Measurements from ENCODE around the gene ACVR1B.
A peak's percentile ranks its signal among the peaks of the same experiment; 100 is the strongest.

ACVR1B gene

GRCh38 chr12:52019113-52019770, 67.7 kb downstream of the ACVR1B start:
- peaks cover 0 to 10% of the 10 kb centered on the region in 2 donors for H3K27me3 ChIP-seq (ENCODE audit: control insufficient read depth in 1 of 2, insufficient read depth in 2 of 2, low read length in 2 of 2)
- no peak overlapping the region for H3K9ac ChIP-seq (ENCODE audit: low read depth in 1 of 2, low read length in 2 of 2)
- no peak overlapping the region for H3K27ac ChIP-seq (ENCODE audit: low read depth, low read length)
- H3K9me3 ChIP-seq (ENCODE audit: control insufficient read depth in 1 of 2, low read length in 2 of 2): no peaks in the 10 kb centered on the region
- peaks cover 0 to 3% of the 10 kb centered on the region in 2 donors for H3K36me3 ChIP-seq (ENCODE audit: control insufficient read depth in 1 of 2, insufficient read depth in 2 of 2, low read length in 2 of 2)
- peaks cover 5 to 10% of the 10 kb centered on the region in 2 donors for H3K4me1 ChIP-seq (ENCODE audit: control insufficient read depth in 1 of 2, insufficient read depth in 2 of 2, low read length in 2 of 2)
- H3K4me3 ChIP-seq (ENCODE audit: low read depth in 1 of 2, low read length in 2 of 2): no peak overlapping the region

- peaks cover 14 to 15% of the 10 kb centered on the region in 2 donors for H3K4me1 ChIP-seq (ENCODE audit: control insufficient read depth in 1 of 2, insufficient read depth in 2 of 2, low read length in 2 of 2)
- no peak overlapping the region for H3K9ac ChIP-seq (ENCODE audit: low read depth in 1 of 2, low read length in 2 of 2)
- H3K27me3 ChIP-seq (ENCODE audit: control insufficient read depth in 1 of 2, insufficient read depth in 2 of 2, low read length in 2 of 2): peaks cover 0 to 4% of the 10 kb centered on the region in 2 donors
- no peak overlapping the region for H3K4me3 ChIP-seq (ENCODE audit: low read depth in 1 of 2, low read length in 2 of 2)
- no peaks in the 10 kb centered on the region for H3K9me3 ChIP-seq (ENCODE audit: control insufficient read depth in 1 of 2, low read length in 2 of 2)
- no peak overlapping the region for H3K27ac ChIP-seq (ENCODE audit: low read depth, low read length)
- no peaks in the 10 kb centered on the region for H3K36me3 ChIP-seq (ENCODE audit: control insufficient read depth in 1 of 2, insufficient read depth in 2 of 2, low read length in 2 of 2)
These were observed 69.2 kb downstream of the ACVR1B start for GRCh38 chr12:52020539-52021336.

DNA sequence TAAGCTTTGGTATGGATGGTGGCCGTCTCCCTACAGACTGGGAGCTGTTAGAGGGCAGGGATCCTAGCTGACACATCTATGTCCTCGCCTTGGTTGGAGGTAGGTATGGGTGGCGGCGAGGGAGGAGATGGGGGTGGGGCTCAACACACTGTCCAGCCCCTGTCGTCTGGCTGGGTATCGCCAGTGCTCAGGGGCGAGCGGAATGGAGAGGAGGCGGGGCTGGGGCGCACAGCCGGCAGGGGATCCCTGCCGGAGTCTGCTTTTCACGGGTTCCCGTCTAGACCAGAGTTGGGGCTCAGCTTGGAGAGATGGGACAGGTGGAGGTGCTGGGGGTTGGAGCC, 71.3 kb downstream of the ACVR1B start:
- Histone ChIP-seq H3K36me3 (ENCODE audit: control insufficient read depth in 1 of 2, insufficient read depth in 2 of 2, low read length in 2 of 2) (no peaks in the 10 kb centered on the region), H3K9me3 (ENCODE audit: control insufficient read depth in 1 of 2, low read length in 2 of 2) (no peaks in the 10 kb centered on the region), H3K27ac (ENCODE audit: low read depth, low read length) (no peak overlapping the region), H3K4me3 (ENCODE audit: low read depth in 1 of 2, low read length in 2 of 2) (peak overlapping the region; percentile 65 to 74), H3K4me1 (ENCODE audit: control insufficient read depth in 1 of 2, insufficient read depth in 2 of 2, low read length in 2 of 2) (peaks cover 22 to 25% of the 10 kb centered on the region in 2 donors), H3K27me3 (ENCODE audit: control insufficient read depth in 1 of 2, insufficient read depth in 2 of 2, low read length in 2 of 2) (peaks cover 0 to 3% of the 10 kb centered on the region in 2 donors), H3K9ac (ENCODE audit: low read depth in 1 of 2, low read length in 2 of 2) (peak overlapping the region; percentile 30 to 91)

GRCh38 chr12:52023182-52023975, 71.9 kb downstream of the ACVR1B start:
- no peak overlapping the region for H3K27ac ChIP-seq (ENCODE audit: low read depth, low read length)
- no peaks in the 10 kb centered on the region for H3K9me3 ChIP-seq (ENCODE audit: control insufficient read depth in 1 of 2, low read length in 2 of 2)
- H3K4me3 ChIP-seq (ENCODE audit: low read depth in 1 of 2, low read length in 2 of 2): peak overlapping the region; percentile 65 to 74
- peaks cover 0 to 3% of the 10 kb centered on the region in 2 donors for H3K27me3 ChIP-seq (ENCODE audit: control insufficient read depth in 1 of 2, insufficient read depth in 2 of 2, low read length in 2 of 2)
- peaks cover 22 to 25% of the 10 kb centered on the region in 2 donors for H3K4me1 ChIP-seq (ENCODE audit: control insufficient read depth in 1 of 2, insufficient read depth in 2 of 2, low read length in 2 of 2)
- H3K36me3 ChIP-seq (ENCODE audit: control insufficient read depth in 1 of 2, insufficient read depth in 2 of 2, low read length in 2 of 2): no peaks in the 10 kb centered on the region
- peak overlapping the region; percentile 63 to 91 for H3K9ac ChIP-seq (ENCODE audit: low read depth in 1 of 2, low read length in 2 of 2)

- peaks cover 22 to 25% of the 10 kb centered on the region in 2 donors for H3K4me1 ChIP-seq (ENCODE audit: control insufficient read depth in 1 of 2, insufficient read depth in 2 of 2, low read length in 2 of 2)
- peak overlapping the region; percentile 63 to 91 for H3K9ac ChIP-seq (ENCODE audit: low read depth in 1 of 2, low read length in 2 of 2)
- peaks cover 0 to 3% of the 10 kb centered on the region in 2 donors for H3K27me3 ChIP-seq (ENCODE audit: control insufficient read depth in 1 of 2, insufficient read depth in 2 of 2, low read length in 2 of 2)
- H3K27ac ChIP-seq (ENCODE audit: low read depth, low read length): no peak overlapping the region
- H3K4me3 ChIP-seq (ENCODE audit: low read depth in 1 of 2, low read length in 2 of 2): peak overlapping the region; percentile 65 to 74
- no peaks in the 10 kb centered on the region for H3K36me3 ChIP-seq (ENCODE audit: control insufficient read depth in 1 of 2, insufficient read depth in 2 of 2, low read length in 2 of 2)
- H3K9me3 ChIP-seq (ENCODE audit: control insufficient read depth in 1 of 2, low read length in 2 of 2): no peaks in the 10 kb centered on the region
These were observed 72.6 kb downstream of the ACVR1B start for GRCh38 chr12:52023976-52024688.

DNA sequence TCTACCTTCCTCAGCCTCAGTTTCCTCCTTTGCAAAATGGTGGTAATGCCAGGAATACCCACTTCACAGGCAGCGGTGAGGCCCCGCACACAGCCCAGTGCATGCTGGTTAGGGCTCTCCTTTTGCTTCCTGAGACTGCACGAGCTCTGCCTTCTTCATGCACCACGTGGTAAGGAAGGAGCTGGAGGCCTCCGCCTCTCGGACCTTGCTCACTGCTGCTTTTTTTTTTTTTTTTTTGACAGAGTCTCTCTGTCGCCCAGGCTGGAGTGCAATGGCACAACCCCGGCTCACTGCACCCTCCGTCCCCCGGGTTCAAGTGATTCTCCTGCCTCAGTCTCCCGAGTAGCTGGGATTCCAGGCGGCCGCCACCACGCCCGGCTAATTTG, 73.3 kb downstream of the ACVR1B start:
- H3K27me3 ChIP-seq (ENCODE audit: control insufficient read depth in 1 of 2, insufficient read depth in 2 of 2, low read length in 2 of 2): peaks cover 0 to 3% of the 10 kb centered on the region in 2 donors
- peak overlapping the region; percentile 77 for H3K27ac ChIP-seq (ENCODE audit: low read depth, low read length)
- H3K4me3 ChIP-seq (ENCODE audit: low read depth in 1 of 2, low read length in 2 of 2): peak overlapping the region; percentile 42 to 65
- no peaks in the 10 kb centered on the region for H3K36me3 ChIP-seq (ENCODE audit: control insufficient read depth in 1 of 2, insufficient read depth in 2 of 2, low read length in 2 of 2)
- peaks cover 22 to 25% of the 10 kb centered on the region in 2 donors for H3K4me1 ChIP-seq (ENCODE audit: control insufficient read depth in 1 of 2, insufficient read depth in 2 of 2, low read length in 2 of 2)
- H3K9ac ChIP-seq (ENCODE audit: low read depth in 1 of 2, low read length in 2 of 2): peak overlapping the region; percentile 60 to 63
- H3K9me3 ChIP-seq (ENCODE audit: control insufficient read depth in 1 of 2, low read length in 2 of 2): no peaks in the 10 kb centered on the region

DNA sequence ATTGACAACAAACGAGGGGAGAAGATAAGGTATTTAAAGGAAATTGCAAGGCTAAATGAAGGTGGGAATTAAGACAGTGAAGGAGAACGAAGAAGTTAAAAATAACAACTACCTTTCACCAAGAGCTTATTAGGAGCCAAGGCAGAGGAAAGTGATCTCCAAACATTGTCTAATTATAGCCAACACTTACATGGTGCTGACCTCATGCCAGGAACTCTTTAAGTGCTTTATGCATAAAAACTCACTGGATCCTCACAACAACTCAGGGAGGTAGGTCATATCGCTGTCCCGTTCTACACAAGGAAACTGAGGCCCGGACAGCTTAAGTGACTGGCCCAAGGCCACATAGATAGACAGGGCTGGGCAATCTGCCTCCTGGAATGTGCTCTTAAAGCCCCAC, 74.8 kb downstream of the ACVR1B start:
- Histone ChIP-seq H3K9me3 (ENCODE audit: control insufficient read depth in 1 of 2, low read length in 2 of 2) (no peaks in the 10 kb centered on the region), H3K27me3 (ENCODE audit: control insufficient read depth in 1 of 2, insufficient read depth in 2 of 2, low read length in 2 of 2) (peaks cover 0 to 3% of the 10 kb centered on the region in 2 donors), H3K27ac (ENCODE audit: low read depth, low read length) (no peak overlapping the region), H3K9ac (ENCODE audit: low read depth in 1 of 2, low read length in 2 of 2) (peak overlapping the region; percentile 60 to 63), H3K36me3 (ENCODE audit: control insufficient read depth in 1 of 2, insufficient read depth in 2 of 2, low read length in 2 of 2) (no peaks in the 10 kb centered on the region), H3K4me1 (ENCODE audit: control insufficient read depth in 1 of 2, insufficient read depth in 2 of 2, low read length in 2 of 2) (peaks cover 15 to 25% of the 10 kb centered on the region in 2 donors), H3K4me3 (ENCODE audit: low read depth in 1 of 2, low read length in 2 of 2) (peak overlapping the region in 1 of 2 donors; percentile 40)

DNA sequence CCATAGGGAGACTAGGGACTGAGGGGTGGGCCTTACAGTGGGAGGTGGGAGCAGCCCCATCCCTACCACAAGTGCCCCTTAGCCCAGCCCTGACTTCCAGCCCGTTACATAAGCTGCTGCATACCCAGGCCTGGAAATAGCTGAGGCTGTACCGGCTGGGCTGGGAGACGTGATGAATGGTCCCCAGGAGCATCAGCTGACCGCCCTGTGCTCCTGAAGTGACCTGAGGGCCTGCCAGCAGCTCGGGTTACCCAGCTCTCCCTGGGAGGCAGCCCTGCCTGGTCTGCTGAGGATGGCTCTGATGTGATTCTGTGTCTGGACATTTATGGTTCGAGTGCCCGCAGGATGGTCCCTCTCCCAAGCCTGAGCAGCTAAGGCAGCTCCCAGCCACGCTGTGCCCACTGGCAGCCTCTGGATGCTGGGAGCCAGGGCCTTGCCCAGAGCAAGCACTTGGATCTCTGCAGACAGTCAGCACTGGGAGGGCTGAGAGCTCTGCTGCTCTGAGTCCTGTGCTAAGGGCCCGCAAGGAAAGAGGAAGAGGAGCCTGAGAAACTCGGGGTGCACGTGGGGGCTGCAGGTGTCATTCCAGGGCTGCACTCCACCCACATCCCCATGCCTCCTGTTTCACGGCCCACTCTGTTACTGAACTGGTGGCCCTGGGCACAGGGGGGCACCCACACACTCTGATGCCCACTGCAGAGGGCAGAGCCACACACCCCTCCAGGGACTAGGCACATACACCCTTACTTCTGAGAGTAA, 75.8 kb downstream of the ACVR1B start:
- no peak overlapping the region for H3K27ac ChIP-seq (ENCODE audit: low read depth, low read length)
- H3K27me3 ChIP-seq (ENCODE audit: control insufficient read depth in 1 of 2, insufficient read depth in 2 of 2, low read length in 2 of 2): peaks cover 0 to 3% of the 10 kb centered on the region in 2 donors
- no peaks in the 10 kb centered on the region for H3K9me3 ChIP-seq (ENCODE audit: control insufficient read depth in 1 of 2, low read length in 2 of 2)
- peaks cover 17 to 29% of the 10 kb centered on the region in 2 donors for H3K4me1 ChIP-seq (ENCODE audit: control insufficient read depth in 1 of 2, insufficient read depth in 2 of 2, low read length in 2 of 2)
- no peak overlapping the region for H3K4me3 ChIP-seq (ENCODE audit: low read depth in 1 of 2, low read length in 2 of 2)
- H3K9ac ChIP-seq (ENCODE audit: low read depth in 1 of 2, low read length in 2 of 2): peak overlapping the region in 1 of 2 donors; percentile 60
- no peaks in the 10 kb centered on the region for H3K36me3 ChIP-seq (ENCODE audit: control insufficient read depth in 1 of 2, insufficient read depth in 2 of 2, low read length in 2 of 2)

GRCh38 chr12:52029685-52030084, 78.2 kb downstream of the ACVR1B start:
- Histone ChIP-seq H3K27ac (ENCODE audit: low read depth, low read length) (no peak overlapping the region), H3K4me3 (ENCODE audit: low read depth in 1 of 2, low read length in 2 of 2) (no peak overlapping the region), H3K9ac (ENCODE audit: low read depth in 1 of 2, low read length in 2 of 2) (no peak overlapping the region), H3K27me3 (ENCODE audit: control insufficient read depth in 1 of 2, insufficient read depth in 2 of 2, low read length in 2 of 2) (no peaks in the 10 kb centered on the region), H3K4me1 (ENCODE audit: control insufficient read depth in 1 of 2, insufficient read depth in 2 of 2, low read length in 2 of 2) (peaks cover 23 to 33% of the 10 kb centered on the region in 2 donors), H3K36me3 (ENCODE audit: control insufficient read depth in 1 of 2, insufficient read depth in 2 of 2, low read length in 2 of 2) (no peaks in the 10 kb centered on the region), H3K9me3 (ENCODE audit: control insufficient read depth in 1 of 2, low read length in 2 of 2) (no peaks in the 10 kb centered on the region)
